Ovary (tissue), 3 donors: ENCODE data around the gene PRKG1.

Experiments
- CTCF ChIP-seq, 3 donors: fragments of 450-650 bp in 2 of 3; fragments of 200-600 bp in 1 of 3; IDR thresholded peaks; one replicate each; pipeline versions ENCODE4 v1.5.1 to v1.8.0; 2016 to 2022; ENCODE audit warnings: antibody characterized with exemption in 3 of 3, mild to moderate bottlenecking in 1 of 3
- POLR2A ChIP-seq: fragments of 450-650 bp; IDR thresholded peaks from one replicate; pipeline ENCODE4 v1.6.1; 2017; ENCODE audit warnings: antibody characterized with exemption, mild to moderate bottlenecking, moderate library complexity
- donor health status: DM: no; HTN: no; CAD: no.

- TF ChIP-seq POLR2A (no peak), CTCF (IDR thresholded peaks at IDR 0.05) (no peak)
These were observed 123.9 kb downstream of the PRKG1 start for GRCh38 chr10:51198170-51198569.
